Stimulated activated CD4-positive, alpha-beta T cell treated with anti-CD3 and anti-CD28 coated beads, Interleukin-4, amount 100 ng/mL, for 48 hours (primary cell): Measurements from ENCODE around the gene IFNA14.
"Not testable (repeated sequence)": the region's sequence is repeated elsewhere in the genome, so short reads cannot be mapped to it uniquely, and the experiment has no call there.

Experiments
- DNase-seq, 2 donors: peaks; one replicate each; pipeline ENCODE4 v3.0.0-alpha.2; 2020; ENCODE audit warnings: low read depth in 2 of 2

The IFNA14 gene

GRCh38 chr9:21239911-21240310, at the start of gene IFNA14:
Gene IFNA14, minus strand, starts transcription at chr9:21240005. Its CDS starts 70 bp downstream, at chr9:21239935.
- no peak for DNase-seq

GRCh38 chr9:21287280-21287679, 47.5 kb upstream of the IFNA14 start:
- DNase-seq: no peak

GRCh38 chr9:21286659-21287058, 46.9 kb upstream of the IFNA14 start:
- no peak for DNase-seq

- no peak for DNase-seq
Observed at GRCh38 chr9:21286099-21286498, 46.3 kb upstream of the IFNA14 start.

GRCh38 chr9:21281275-21281674, 41.5 kb upstream of the IFNA14 start:
- no peak for DNase-seq

- no peak for DNase-seq
Observed at GRCh38 chr9:21268347-21268657, 28.5 kb upstream of the IFNA14 start.

GRCh38 chr9:21267485-21268346, 27.9 kb upstream of the IFNA14 start:
- no peak for DNase-seq

- no peak for DNase-seq
Observed at GRCh38 chr9:21266733-21267484, 27.1 kb upstream of the IFNA14 start.

- DNase-seq: no peak
Observed at GRCh38 chr9:21265421-21266189, 25.8 kb upstream of the IFNA14 start.

GRCh38 chr9:21255538-21256212, 15.9 kb upstream of the IFNA14 start:
- DNase-seq: no peak

GRCh38 chr9:21252721-21253547, 13.1 kb upstream of the IFNA14 start:
- DNase-seq: no peak

- DNase-seq: no peak
Observed at GRCh38 chr9:21251638-21252037, 11.8 kb upstream of the IFNA14 start.

- no peak for DNase-seq
Observed at GRCh38 chr9:21251190-21251589, 11.4 kb upstream of the IFNA14 start.

- no peak for DNase-seq
Observed at GRCh38 chr9:21244836-21245235, 5.0 kb upstream of the IFNA14 start.

GRCh38 chr9:21236360-21236714, 3.5 kb downstream of the IFNA14 start:
- DNase-seq: not testable (repeated sequence)

- not testable (repeated sequence) for DNase-seq
Observed at GRCh38 chr9:21235468-21236359, 4.1 kb downstream of the IFNA14 start.

- no peak for DNase-seq
Observed at GRCh38 chr9:21234153-21234687, 5.6 kb downstream of the IFNA14 start.

- no peak for DNase-seq
Observed at GRCh38 chr9:21233258-21233657, 6.5 kb downstream of the IFNA14 start.

GRCh38 chr9:21228122-21228521, 11.7 kb downstream of the IFNA14 start, which contains the start of gene IFNA17:
Gene IFNA17, minus strand, starts transcription at chr9:21228222. Its CDS starts 49 bp downstream, at chr9:21228173.
- no peak for DNase-seq
